A549 (cell line): ENCODE results near the gene ANGEL2.

ENCODE experiments used
- CBX2 ChIP-seq: fragments of 200-600 bp; sonication (generic); IDR thresholded peaks from 2 replicates; pipeline ENCODE4 v1.6.1; 2016; ENCODE audit warnings: low read depth, mild to moderate bottlenecking, borderline replicate concordance
- CTCF ChIP-seq: fragments of >200 bp; sonication (Bioruptor Twin); formaldehyde crosslinking; IDR thresholded peaks from 3 replicates; pipeline ENCODE4 v1.5.1; 2016
- EHMT2 ChIP-seq: fragments of 200-600 bp; sonication (generic); IDR thresholded peaks from 2 replicates; pipeline ENCODE4 v1.6.1; 2016; ENCODE audit warnings: antibody characterized with exemption, low read depth, mild to moderate bottlenecking, moderate library complexity
- EP300 ChIP-seq, 2 experiments: fragments of >200 bp; sonication (Bioruptor Twin); formaldehyde crosslinking; IDR thresholded peaks; 2 replicates in 1 of 2; 3 replicates in 1 of 2; pipeline ENCODE4 v1.6.1; 2016 to 2017
- FOSL2 ChIP-seq, 2 experiments: fragments of 450-650 bp in 1 of 2; fragments of >200 bp in 1 of 2; sonication (Bioruptor Twin) in 1 of 2; formaldehyde crosslinking; IDR thresholded peaks; 2 replicates each; pipeline versions ENCODE4 v1.5.0 to v1.6.1; 2016 to 2020; ENCODE audit warnings: mild to moderate bottlenecking in 1 of 2, moderate library complexity in 1 of 2
- HDAC2 ChIP-seq: fragments of 200-600 bp; sonication (generic); IDR thresholded peaks from 2 replicates; pipeline ENCODE4 v1.6.1; 2016
- JUNB ChIP-seq: fragments of >200 bp; sonication (Bioruptor Twin); formaldehyde crosslinking; IDR thresholded peaks from 2 replicates; pipeline ENCODE4 v1.6.1; 2016
- MYC ChIP-seq: IDR thresholded peaks from 2 replicates; pipeline ENCODE4 v1.6.1; 2012; ENCODE audit warnings: mild to moderate bottlenecking, inconsistent platforms, low read length, improper control_type of control experiment, borderline replicate concordance
- POLR2A ChIP-seq: IDR thresholded peaks from 2 replicates; pipeline ENCODE4 v1.6.1; 2012; ENCODE audit warnings: mild to moderate bottlenecking, low read length
- POLR2AphosphoS2 ChIP-seq: conservative IDR thresholded peaks from 2 replicates; pipeline ENCODE4 v1.6.1; 2012; ENCODE audit warnings: low read length, improper control_type of control experiment, inconsistent platforms
- RARB ChIP-seq: fragments of 250-450 bp; sonication (Bioruptor Pico); IDR thresholded peaks from 2 replicates; pipeline ENCODE4 v1.8.0; 2021; ENCODE audit warnings: mild to moderate bottlenecking, moderate library complexity
- RCOR1 ChIP-seq: fragments of 150-350 bp; IDR thresholded peaks from 2 replicates; pipeline ENCODE4 v1.6.1; 2014; ENCODE audit warnings: antibody characterized with exemption, low read length, low read depth
- REST ChIP-seq: fragments of 200-600 bp; sonication (generic); IDR thresholded peaks from 2 replicates; pipeline ENCODE4 v1.6.1; 2016; ENCODE audit warnings: antibody characterized with exemption, mild to moderate bottlenecking, moderate library complexity
- RFX5 ChIP-seq: fragments of 450-650 bp; IDR thresholded peaks from 2 replicates; pipeline ENCODE4 v1.7.1; 2014; ENCODE audit warnings: antibody characterized with exemption, mild to moderate bottlenecking, moderate library complexity

- no peak for TF ChIP-seq RCOR1
- no peak for TF ChIP-seq MYC
- TF ChIP-seq JUNB = no peak
- TF ChIP-seq CBX2 = no peak
- TF ChIP-seq REST = no peak
- TF ChIP-seq EP300 (IDR thresholded peaks at IDR 0.05) = no peak
- TF ChIP-seq HDAC2 = no peak
- no peak for TF ChIP-seq POLR2AphosphoS2
- no peak for TF ChIP-seq CTCF
- no peak for TF ChIP-seq POLR2A
- no peak for TF ChIP-seq FOSL2 (IDR thresholded peaks at IDR 0.05)
- no peak for TF ChIP-seq FOSL2 (CRISPR knock-in tag; IDR thresholded peaks at IDR 0.05)
- no peak for TF ChIP-seq RFX5
- TF ChIP-seq EHMT2 = no peak
- no peak for TF ChIP-seq RARB (CRISPR knock-in tag)
These were observed 31.0 kb downstream of the ANGEL2 start for GRCh38 chr1:212984522-212985291.
